GDM1 (cell line): ENCODE results near the gene NBPF3.
"Not testable (repeated sequence)": the region's sequence is repeated elsewhere in the genome, so short reads cannot be mapped to it uniquely, and the experiment has no call there.

Experiments used
- DNase-seq: peaks from one replicate; lab custom pipeline; 2025; lab: John Stamatoyannopoulos, UW

NBPF3 gene

GRCh38 chr1:21519486-21520070 is 79.6 kb downstream of the NBPF3 start:
- DNase-seq = not testable (repeated sequence)

GRCh38 chr1:21520899-21521716 is 81.2 kb downstream of the NBPF3 start:
- DNase-seq = no peak

GRCh38 chr1:21521717-21522060 is 81.8 kb downstream of the NBPF3 start:
- DNase-seq = no peak

- DNase-seq = no peak
These were observed 82.6 kb downstream of the NBPF3 start for GRCh38 chr1:21522525-21523038.

GRCh38 chr1:21523297-21523813 is 83.4 kb downstream of the NBPF3 start:
- DNase-seq = no peak

- no peak for DNase-seq
These were observed 84.3 kb downstream of the NBPF3 start for GRCh38 chr1:21524220-21524619.

- no peak for DNase-seq
These were observed 84.9 kb downstream of the NBPF3 start for GRCh38 chr1:21524686-21525339.

GRCh38 chr1:21525340-21525717 is 85.4 kb downstream of the NBPF3 start:
- no peak for DNase-seq

- no peak for DNase-seq
These were observed 86.5 kb downstream of the NBPF3 start for GRCh38 chr1:21526441-21526840.

GRCh38 chr1:21530368-21531016 is 90.6 kb downstream of the NBPF3 start:
- DNase-seq = no peak

- DNase-seq = no peak
These were observed 91.3 kb downstream of the NBPF3 start for GRCh38 chr1:21531241-21531640.

- DNase-seq = no peak
These were observed 92.6 kb downstream of the NBPF3 start for GRCh38 chr1:21532496-21532895.

- DNase-seq = no peak
These were observed 93.1 kb downstream of the NBPF3 start for GRCh38 chr1:21532992-21533534.

GRCh38 chr1:21534146-21534545 is 94.2 kb downstream of the NBPF3 start:
- no peak for DNase-seq
